Measurements from ENCODE around the gene CHM. TPM values are rescaled to one million over a fixed set of nuclear protein-coding genes. Genes with fewer than 3 reads are reported as not detected.

The CHM gene
- total RNA-seq, 1 experiment from 2014 or later: 27.4 TPM

DNA sequence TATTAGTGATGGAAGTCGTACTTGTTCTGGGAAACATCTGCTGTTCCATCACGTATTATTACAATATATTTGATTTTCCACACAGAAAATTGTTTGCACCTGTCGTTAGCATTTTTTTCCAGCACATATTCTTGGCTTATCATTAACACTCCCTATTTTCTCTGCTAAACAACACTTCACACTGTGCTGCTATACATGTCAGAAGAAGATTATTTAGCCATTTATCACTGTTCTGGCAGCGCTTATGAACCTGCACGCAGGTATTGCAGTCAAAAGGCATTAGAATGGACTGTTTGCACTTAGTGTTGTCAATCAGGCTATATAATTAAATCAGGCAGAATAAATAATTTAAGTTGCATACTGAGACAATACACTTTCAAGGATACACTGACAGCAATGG lies 218.6 kb downstream of the CHM start:
- H3K36me3 ChIP-seq (ENCODE audit: insufficient read depth, low read length, poor library complexity, severe bottlenecking): no peaks in the 10 kb centered on the region

DNA sequence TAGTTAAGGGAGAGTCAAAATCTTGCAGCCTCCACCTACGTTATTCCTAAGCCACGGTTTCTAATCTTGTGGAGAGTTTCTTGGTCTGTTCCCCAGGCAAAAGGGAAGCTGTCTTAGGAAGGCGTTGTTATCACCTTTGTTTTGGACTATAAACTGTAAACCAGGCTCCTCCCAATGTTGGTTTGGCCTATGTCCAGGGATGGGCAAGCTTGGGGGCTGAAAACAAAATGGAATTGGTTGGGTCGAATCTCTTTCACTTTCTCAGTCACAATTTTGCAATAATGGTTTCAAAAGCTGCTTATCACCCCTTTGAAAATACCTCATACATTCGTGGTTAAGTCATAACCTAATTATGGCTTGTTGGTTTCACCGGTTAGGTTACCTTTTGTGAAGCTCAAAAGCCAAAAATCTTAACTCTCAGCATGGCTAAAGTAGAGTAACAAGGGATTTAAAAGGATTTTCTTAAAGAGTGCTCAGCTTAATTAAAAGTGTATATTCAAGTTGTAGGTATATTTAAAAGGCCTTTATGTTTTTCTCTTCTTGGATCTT lies 232.1 kb downstream of the CHM start:
- no peak overlapping the region for H3K4me3 ChIP-seq (ENCODE audit: low read depth, low read length, poor library complexity, severe bottlenecking)
- ChIA-PET CTCF (no interaction called here), POLR2A (ENCODE audit: low non-redundant PET) (no interaction called here)
- no peaks in the 10 kb centered on the region for H3K36me3 ChIP-seq (ENCODE audit: insufficient read depth, low read length, poor library complexity, severe bottlenecking)
- no peak overlapping the region for H3K27ac ChIP-seq (ENCODE audit: low read depth, low read length, poor library complexity, severe bottlenecking)
- TF ChIP-seq EZH2 (IDR thresholded peaks at IDR 0.05; ENCODE audit: borderline replicate concordance, low read depth, low read length, poor library complexity, severe bottlenecking): no peak
- TF ChIP-seq, protein P1, sequence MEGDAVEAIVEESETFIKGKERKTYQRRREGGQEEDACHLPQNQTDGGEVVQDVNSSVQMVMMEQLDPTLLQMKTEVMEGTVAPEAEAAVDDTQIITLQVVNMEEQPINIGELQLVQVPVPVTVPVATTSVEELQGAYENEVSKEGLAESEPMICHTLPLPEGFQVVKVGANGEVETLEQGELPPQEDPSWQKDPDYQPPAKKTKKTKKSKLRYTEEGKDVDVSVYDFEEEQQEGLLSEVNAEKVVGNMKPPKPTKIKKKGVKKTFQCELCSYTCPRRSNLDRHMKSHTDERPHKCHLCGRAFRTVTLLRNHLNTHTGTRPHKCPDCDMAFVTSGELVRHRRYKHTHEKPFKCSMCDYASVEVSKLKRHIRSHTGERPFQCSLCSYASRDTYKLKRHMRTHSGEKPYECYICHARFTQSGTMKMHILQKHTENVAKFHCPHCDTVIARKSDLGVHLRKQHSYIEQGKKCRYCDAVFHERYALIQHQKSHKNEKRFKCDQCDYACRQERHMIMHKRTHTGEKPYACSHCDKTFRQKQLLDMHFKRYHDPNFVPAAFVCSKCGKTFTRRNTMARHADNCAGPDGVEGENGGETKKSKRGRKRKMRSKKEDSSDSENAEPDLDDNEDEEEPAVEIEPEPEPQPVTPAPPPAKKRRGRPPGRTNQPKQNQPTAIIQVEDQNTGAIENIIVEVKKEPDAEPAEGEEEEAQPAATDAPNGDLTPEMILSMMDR (conservative IDR thresholded peaks at IDR 0.05; ENCODE audit: low read depth, low read length): no peak
- no peak for DNase-seq (ENCODE audit: low spot score)
- no peaks in the 10 kb centered on the region for H3K4me1 ChIP-seq (ENCODE audit: insufficient read depth, low read length, poor library complexity, severe bottlenecking)
- peaks cover 40% of the 10 kb centered on the region for H3K9me3 ChIP-seq (ENCODE audit: low read depth, low read length, poor library complexity, severe bottlenecking)
- BruUV-seq (replicated peaks): no TSS peak
- no peaks in the 10 kb centered on the region for H3K27me3 ChIP-seq (replicated peaks; ENCODE audit: insufficient read depth, low read depth, low read length, poor library complexity)
- intact Hi-C loops (cut with micrococcal nuclease; ENCODE audit: unreplicated experiment): no loop called here

More for the DNA sequence above, 218.6 kb downstream of the CHM start:
- Histone ChIP-seq H3K4me3 (ENCODE audit: low read depth, low read length, poor library complexity, severe bottlenecking) (no peak overlapping the region), H3K9me3 (ENCODE audit: low read depth, low read length, poor library complexity, severe bottlenecking) (no peaks in the 10 kb centered on the region), H3K27ac (ENCODE audit: low read depth, low read length, poor library complexity, severe bottlenecking) (no peak overlapping the region), H3K27me3 (replicated peaks; ENCODE audit: insufficient read depth, low read depth, low read length, poor library complexity) (no peaks in the 10 kb centered on the region), H3K4me1 (ENCODE audit: insufficient read depth, low read length, poor library complexity, severe bottlenecking) (no peaks in the 10 kb centered on the region)
- ChIA-PET POLR2A (ENCODE audit: low non-redundant PET) (no interaction called here), CTCF (no interaction called here)
- DNase-seq (ENCODE audit: low spot score): no peak
- no TSS peak for BruUV-seq (replicated peaks)
- intact Hi-C loops (cut with micrococcal nuclease; ENCODE audit: unreplicated experiment): no loop called here
- TF ChIP-seq EZH2 (IDR thresholded peaks at IDR 0.05; ENCODE audit: borderline replicate concordance, low read depth, low read length, poor library complexity, severe bottlenecking): no peak
- TF ChIP-seq, protein P1 (conservative IDR thresholded peaks at IDR 0.05; ENCODE audit: low read depth, low read length): no peak

Small RNA genes lying within 50 kb of the gene (microRNA-seq; reads per million reads assigned to microRNA genes)
- gene MIR1321 (not detected), gene MIR361 (10,222 reads per million, percentile 95 among the genes with 10 or more reads in this experiment)

Other genes with a start within 250 kb of the CHM start
- gene DACH2, start 100.9 kb upstream of the CHM start, total RNA-seq (2021): not detected in 2 replicates

Data from A673 (cell line).